Measurements from ENCODE around the gene SRD5A2.

SRD5A2 gene

GRCh38 chr2:31534636-31535035, 46.1 kb downstream of the SRD5A2 start:
- Histone ChIP-seq H3K27ac (no peak overlapping the region), H3K4me3 (no peak overlapping the region)
- no peak for TF ChIP-seq CTCF (IDR thresholded peaks at IDR 0.05)
- no peak for DNase-seq (ENCODE audit: low spot score)

- Histone ChIP-seq H3K27ac (no peak overlapping the region), H3K4me3 (no peak overlapping the region)
- DNase-seq (ENCODE audit: low spot score): no peak
- no peak for TF ChIP-seq CTCF (IDR thresholded peaks at IDR 0.05)
Observed at GRCh38 chr2:31533036-31533435, 47.7 kb downstream of the SRD5A2 start.

- TF ChIP-seq CTCF (IDR thresholded peaks at IDR 0.05): no peak
- DNase-seq (ENCODE audit: low spot score): no peak
Observed at GRCh38 chr2:31531101-31531500, 49.6 kb downstream of the SRD5A2 start.

GRCh38 chr2:31529256-31529655, 51.5 kb downstream of the SRD5A2 start:
- DNase-seq (ENCODE audit: low spot score): no peak
- Histone ChIP-seq H3K4me3 (no peak overlapping the region), H3K27ac (no peak overlapping the region)
- no peak for TF ChIP-seq CTCF (IDR thresholded peaks at IDR 0.05)

More at GRCh38 chr2:31531101-31531500, 49.6 kb downstream of the SRD5A2 start:
- Histone ChIP-seq H3K4me3 (no peak overlapping the region), H3K27ac (no peak overlapping the region)

- no peak for TF ChIP-seq CTCF (IDR thresholded peaks at IDR 0.05)
- DNase-seq (ENCODE audit: low spot score): no peak
- Histone ChIP-seq H3K4me3 (no peak overlapping the region), H3K27ac (no peak overlapping the region)
Observed at GRCh38 chr2:31528823-31529222, 51.9 kb downstream of the SRD5A2 start.

- H3K4me3 ChIP-seq: no peak overlapping the region
- no peak for TF ChIP-seq CTCF (IDR thresholded peaks at IDR 0.05)
- no peak for DNase-seq (ENCODE audit: low spot score)
- H3K27ac ChIP-seq: no peak overlapping the region
Observed at GRCh38 chr2:31526946-31527732, 53.6 kb downstream of the SRD5A2 start.

GRCh38 chr2:31525876-31526275, 54.9 kb downstream of the SRD5A2 start:
- H3K27ac ChIP-seq: no peak overlapping the region
- TF ChIP-seq CTCF (IDR thresholded peaks at IDR 0.05): no peak
- DNase-seq (ENCODE audit: low spot score): no peak
- H3K4me3 ChIP-seq: no peak overlapping the region
